C4-2B (cell line): ENCODE data around the gene TSGA10IP.

Source experiments
- H3K27ac ChIP-seq: fragments of 450-650 bp; 2 replicates; pipeline ENCODE4 v1.5.1; 2017
- CTCF ChIP-seq: fragments of 450-650 bp; conservative IDR thresholded peaks from 2 replicates; pipeline ENCODE4 v1.5.1; 2017; ENCODE audit warnings: mild to moderate bottlenecking
- ZFX ChIP-seq: fragments of 450-650 bp; IDR thresholded peaks from 2 replicates; pipeline ENCODE4 v1.6.1; 2017

Gene TSGA10IP

GRCh38 chr11:65918211-65919140 lies 26.8 kb upstream of the TSGA10IP start, which contains the start of gene C11orf68:
Gene C11orf68 (minus strand): TSS chr11:65919062. CDS start chr11:65919031, 31 bp downstream.
- TF ChIP-seq ZFX (peak; percentile 90; the same call in 1 of the 2 replicates), CTCF (no peak)
- peak within 1 kb of the TSS; percentile 94 for H3K27ac ChIP-seq

DNA sequence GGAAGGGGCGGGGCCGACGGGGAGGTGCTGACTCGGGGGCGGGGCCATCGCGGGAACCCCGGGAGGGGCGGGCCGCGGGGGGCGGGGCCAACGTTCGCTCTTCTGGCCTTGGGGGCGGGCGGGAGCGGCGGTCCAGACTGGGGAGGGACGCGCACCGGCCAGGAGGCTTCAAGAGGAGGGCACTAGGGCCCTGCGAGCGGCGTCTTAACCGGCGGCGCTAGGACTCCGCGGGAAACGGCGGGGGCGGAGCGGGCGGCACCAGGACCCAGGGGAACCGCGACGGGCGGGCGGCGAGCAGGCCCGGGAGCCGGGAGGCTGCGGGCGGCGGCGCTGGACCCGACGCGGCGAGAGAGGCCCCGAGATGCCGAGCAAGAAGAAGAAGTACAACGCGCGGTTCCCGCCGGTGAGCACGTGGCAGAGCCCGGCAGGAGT lies 26.1 kb upstream of the TSGA10IP start, which contains the start of gene DRAP1:
TSS of gene DRAP1 (plus strand) at position 286 of the 432 bp plus-strand sequence. CDS start at position 362, 76 bp downstream.
- TF ChIP-seq ZFX (no peak), CTCF (no peak)
- peak within 1 kb of the TSS; percentile 94 for H3K27ac ChIP-seq

DNA sequence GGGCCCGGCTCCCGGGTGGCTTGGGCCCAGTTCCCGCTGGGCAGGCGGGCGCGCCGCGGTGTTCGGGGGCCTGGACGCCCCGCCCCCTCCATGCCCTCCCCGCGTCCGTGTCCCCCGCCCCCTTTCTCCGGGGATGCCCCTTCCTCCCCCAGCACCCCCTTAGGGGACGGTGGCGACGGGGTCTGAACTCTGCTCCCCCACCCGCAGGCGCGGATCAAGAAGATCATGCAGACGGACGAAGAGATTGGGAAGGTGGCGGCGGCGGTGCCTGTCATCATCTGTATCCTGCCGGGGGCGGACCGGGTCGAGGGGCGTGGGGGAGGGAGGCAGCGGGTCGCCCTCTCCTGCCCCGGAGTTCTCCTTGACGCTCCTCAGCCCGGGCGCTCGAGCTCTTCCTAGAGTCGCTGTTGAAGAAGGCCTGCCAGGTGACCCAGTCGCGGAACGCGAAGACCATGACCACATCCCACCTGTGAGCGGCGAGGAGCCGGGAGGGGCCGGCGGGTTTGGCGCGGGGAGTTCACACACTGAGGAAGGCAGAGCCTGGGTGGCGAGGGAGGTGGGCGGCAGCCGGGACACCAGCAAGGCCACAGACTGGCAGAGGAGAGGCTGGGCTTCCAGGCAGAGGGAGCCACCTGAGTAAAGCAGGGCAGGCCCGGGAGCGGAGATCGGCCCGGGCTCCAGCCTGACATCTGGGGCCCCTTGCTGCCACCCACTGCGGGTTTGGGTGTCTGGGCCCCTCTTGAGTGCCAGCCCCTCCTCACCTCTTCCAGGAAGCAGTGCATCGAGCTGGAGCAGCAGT lies 25.5 kb upstream of the TSGA10IP start:
- peak overlapping the region; percentile 94 for H3K27ac ChIP-seq
- TF ChIP-seq ZFX = 0 out of 2 replicates have a peak, but pooled peaks have one; percentile 33
- no peak for TF ChIP-seq CTCF

- no peak for TF ChIP-seq ZFX
- no peak for TF ChIP-seq CTCF
- H3K27ac ChIP-seq = peak overlapping the region; percentile 94
These were observed 24.9 kb upstream of the TSGA10IP start for GRCh38 chr11:65920372-65920802.

GRCh38 chr11:65921033-65921555 lies 24.2 kb upstream of the TSGA10IP start:
- no peak for TF ChIP-seq CTCF
- no peak for TF ChIP-seq ZFX
- no peak overlapping the region for H3K27ac ChIP-seq

- TF ChIP-seq ZFX = no peak
- TF ChIP-seq CTCF = no peak
- no peak overlapping the region for H3K27ac ChIP-seq
These were observed 23.4 kb upstream of the TSGA10IP start for GRCh38 chr11:65921876-65922275.
